GM12878 (cell line): ENCODE results near the gene RPAP3. TPM values are rescaled to one million over a fixed set of nuclear protein-coding genes. Genes with fewer than 3 reads are reported as not detected.

Experiments
- ATAC-seq: fragments of 200-7000 bp; cut with Tn5 transposase; 3 replicates; pipeline ENCODE4 v1.9.1; 2020; ENCODE audit warnings: mild to moderate bottlenecking, moderate library complexity
- BruUV-seq: library from RNA; stranded (reverse); fragments of 400-500 nt; replicated peaks from 2 replicates; lab custom pipeline; 2021; lab: Mats Ljungman, UMichigan
- CTCF ChIA-PET: fragments of 300-600 bp; sonication (Branson Sonifier 250); formaldehyde crosslinking; extraction: SDS; loops from one replicate; lab custom pipeline; 2021; ENCODE audit warnings: inconsistent platforms; lab: Yijun Ruan, JAX
- POLR2A ChIA-PET: fragments of 350-600 bp; formaldehyde crosslinking; extraction: SDS; loops from one replicate; lab custom pipeline; 2021; ENCODE audit warnings: inconsistent platforms; lab: Charles Lee
- RAD21 ChIA-PET: fragments of 300-600 bp; sonication (Branson Sonifier 250); formaldehyde crosslinking; loops from one replicate; lab custom pipeline; 2023; ENCODE audit warnings: antibody characterized with exemption; ENCODE audit not compliant: unreplicated experiment; lab: Charles Lee
- SMC1A ChIA-PET: fragments of 300-600 bp; sonication (Branson Sonifier 250); formaldehyde crosslinking; loops from one replicate; lab custom pipeline; 2023; ENCODE audit not compliant: unreplicated experiment, uncharacterized antibody; lab: Charles Lee
- DNase-seq: peaks from one replicate; pipeline ENCODE4 v3.0.0-alpha.2; 2011; ENCODE audit warnings: low read depth, low spot score
- FAIRE-seq: peaks from 3 replicates; lab custom pipeline; 2011; peaks lifted over from hg19 to GRCh38; lab: Jason Lieb, UNC
- H2AFZ ChIP-seq: 2 replicates; pipeline ENCODE4 v1.6.0; 2011; ENCODE audit warnings: low read depth, low read length, control low read depth; ENCODE audit not compliant: control insufficient read depth
- H3K27ac ChIP-seq: 2 replicates; pipeline ENCODE4 v1.5.1; 2011; ENCODE audit warnings: control low read depth; ENCODE audit not compliant: control insufficient read depth, insufficient read depth
- H3K27me3 ChIP-seq, 2 experiments: replicated peaks in 1 of 2; 2 replicates each; pipeline versions ENCODE4 v1.6.0 to v1.6.1; 2011; ENCODE audit warnings: low read length in 1 of 2; ENCODE audit not compliant: control insufficient read depth in 2 of 2, insufficient read depth in 2 of 2
- H3K36me3 ChIP-seq, 2 experiments: 2 replicates each; pipeline ENCODE4 v1.5.1; 2011; ENCODE audit warnings: low read length in 1 of 2; ENCODE audit not compliant: control insufficient read depth in 2 of 2, insufficient read depth in 2 of 2
- H3K4me1 ChIP-seq: 2 replicates; pipeline ENCODE4 v1.6.1; 2011; ENCODE audit warnings: mild to moderate bottlenecking, low read length, moderate library complexity, mixed read lengths; ENCODE audit not compliant: control insufficient read depth, insufficient read depth
- H3K4me2 ChIP-seq: 2 replicates; pipeline ENCODE4 v1.6.0; 2011; ENCODE audit warnings: control low read depth; ENCODE audit not compliant: control insufficient read depth, insufficient read depth
- H3K4me3 ChIP-seq: fragments of 200-600 bp; sonication (generic); 2 replicates; pipeline ENCODE4 v1.5.1; 2016
- H3K79me2 ChIP-seq: 2 replicates; pipeline ENCODE4 v1.6.0; 2011; ENCODE audit warnings: low read length; ENCODE audit not compliant: control insufficient read depth, insufficient read depth
- H3K9ac ChIP-seq: 2 replicates; pipeline ENCODE4 v1.8.0; 2011; ENCODE audit warnings: low read length, control low read depth, mixed read lengths; ENCODE audit not compliant: control insufficient read depth, insufficient read depth
- H3K9me3 ChIP-seq: replicated peaks from 3 replicates; pipeline ENCODE4 v1.5.1; 2011; ENCODE audit warnings: mild to moderate bottlenecking, low read length; ENCODE audit not compliant: control insufficient read depth, insufficient read depth
- H4K20me1 ChIP-seq: 2 replicates; pipeline ENCODE4 v1.6.0; 2011; ENCODE audit not compliant: control insufficient read depth, insufficient read depth
- ATF7 ChIP-seq: fragments of 450-650 bp; IDR thresholded peaks from 2 replicates; pipeline ENCODE4 v1.6.1; 2016; ENCODE audit warnings: low read depth, mild to moderate bottlenecking
- BCL3 ChIP-seq: IDR thresholded peaks from 2 replicates; pipeline ENCODE4 v1.6.1; 2011; ENCODE audit warnings: borderline replicate concordance, low read depth, mild to moderate bottlenecking, moderate library complexity, low read length; ENCODE audit not compliant: insufficient read depth, poor library complexity, severe bottlenecking
- CBX3 ChIP-seq: fragments of 200-600 bp; sonication (generic); IDR thresholded peaks from 2 replicates; pipeline ENCODE4 v1.6.1; 2016; ENCODE audit warnings: low read depth, borderline replicate concordance
- HDAC2 ChIP-seq: fragments of 200-600 bp; sonication (generic); IDR thresholded peaks from 2 replicates; pipeline ENCODE4 v1.6.1; 2017
- JUNB ChIP-seq: IDR thresholded peaks from 2 replicates; pipeline ENCODE4 v1.6.1; 2016; ENCODE audit warnings: antibody characterized with exemption, mild to moderate bottlenecking
- JUND ChIP-seq: IDR thresholded peaks from 2 replicates; pipeline ENCODE4 v1.6.1; 2012; ENCODE audit warnings: low read depth, mild to moderate bottlenecking, low read length, improper control_type of control experiment, moderate library complexity
- MYB ChIP-seq: fragments of 150-350 bp; IDR thresholded peaks from 2 replicates; pipeline ENCODE4 v1.6.1; 2014; ENCODE audit warnings: mild to moderate bottlenecking, low read depth, low read length, borderline replicate concordance
- NR2C2 ChIP-seq: IDR thresholded peaks from 2 replicates; pipeline ENCODE4 v1.6.1; 2011; ENCODE audit warnings: borderline replicate concordance, low read depth; ENCODE audit not compliant: control insufficient read depth, insufficient read length
- POLR2A ChIP-seq: IDR thresholded peaks from 2 replicates; pipeline ENCODE4 v1.6.1; 2011; ENCODE audit warnings: low read depth, mild to moderate bottlenecking, low read length
- TARDBP ChIP-seq: IDR thresholded peaks from 2 replicates; pipeline ENCODE4 v1.6.1; 2016; ENCODE audit warnings: borderline replicate concordance
- ZNF622 ChIP-seq: fragments of 450-650 bp; IDR thresholded peaks from 2 replicates; pipeline ENCODE4 v1.6.1; 2017; ENCODE audit warnings: mild to moderate bottlenecking, inconsistent platforms
- ZSCAN29 ChIP-seq: fragments of 450-650 bp; IDR thresholded peaks from 2 replicates; pipeline ENCODE4 v1.6.1; 2017; ENCODE audit warnings: mild to moderate bottlenecking, moderate library complexity
- WGBS: methylation state at CpG from one replicate; pipeline ENCODE4 v1.1.6; 2016; ENCODE audit warnings: low lambda C conversion rate; ENCODE audit not compliant: insufficient replicate concordance, insufficient coverage; ENCODE audit errors: missing lambda C conversion rate; 5-methylcytosine and 5-hydroxymethylcytosine counted together
- in situ Hi-C: fragments of 300-500 bp; cut with MboI; formaldehyde crosslinking; loops from 9 replicates; pipeline ENCODE4 v1.14.3; 2018; ENCODE audit warnings: mixed read lengths
- intact Hi-C: fragments of 100-400 bp; cut with micrococcal nuclease; formaldehyde crosslinking; loops from one replicate; pipeline ENCODE4 v1.14.2; 2022; ENCODE audit not compliant: unreplicated experiment
- polyA plus RNA-seq, 11 experiments: library from polyadenylated mRNA; depleted of rRNA in 4 of 11; unstranded in 6 of 11; stranded (reverse) in 5 of 11; fragments of >200 nt; fragmentation: Nextera tagmentation in 4 of 11; fragmentation: Illumina TruSeq in 1 of 11; extraction: Ambion mirVana in 4 of 11; extraction: Trizol in 1 of 11; gene quantifications; 1 replicate in 1 of 11; 2 replicates in 10 of 11; pipeline versions ENCODE4 v1.2.1 to v1.2.3, GENCODE V29; 2011 to 2016; ENCODE audit warnings: inconsistent platforms in 2 of 11, missing spikeins in 2 of 11, low read depth in 1 of 11
- total RNA-seq, 4 experiments: library from RNA; depleted of rRNA in 3 of 4; stranded (reverse); fragments of >200 nt in 3 of 4; fragmentation: Illumina TruSeq in 1 of 4; extraction: Trizol in 1 of 4; gene quantifications; 2 replicates each; pipeline versions ENCODE4 v1.2.1 to v1.2.3, GENCODE V29; 2013 to 2021
- TF ChIP-seq, protein P1 (sequence below): fragments of 450-650 bp; IDR thresholded peaks from 2 replicates; pipeline ENCODE4 v1.6.1; 2016; ENCODE audit warnings: mild to moderate bottlenecking
- TF ChIP-seq, protein P2 (sequence below), 3 experiments: IDR thresholded peaks in 2 of 3; conservative IDR thresholded peaks in 1 of 3; 2 replicates each; pipeline ENCODE4 v1.5.1; 2011; ENCODE audit warnings: low read depth in 3 of 3, low read length in 3 of 3, mild to moderate bottlenecking in 3 of 3, control low read depth in 2 of 3, moderate library complexity in 2 of 3, inconsistent platforms in 1 of 3, mixed read lengths in 1 of 3; ENCODE audit not compliant: control insufficient read depth in 2 of 3, insufficient read depth in 1 of 3; ENCODE audit errors: extremely low read depth in 1 of 3
- TF ChIP-seq, protein P3 (sequence below): fragments of 450-650 bp; formaldehyde crosslinking; IDR thresholded peaks from 2 replicates; pipeline ENCODE4 v1.4.0; 2020; ENCODE audit warnings: mild to moderate bottlenecking, moderate library complexity

Gene RPAP3
- total and polyA plus RNA-seq, 10 of the 15 experiments (the other 5 are each of a cell fraction or from before 2014, with no cell fraction given) = 14.1 to 50.6 (median 28.4) TPM

DNA sequence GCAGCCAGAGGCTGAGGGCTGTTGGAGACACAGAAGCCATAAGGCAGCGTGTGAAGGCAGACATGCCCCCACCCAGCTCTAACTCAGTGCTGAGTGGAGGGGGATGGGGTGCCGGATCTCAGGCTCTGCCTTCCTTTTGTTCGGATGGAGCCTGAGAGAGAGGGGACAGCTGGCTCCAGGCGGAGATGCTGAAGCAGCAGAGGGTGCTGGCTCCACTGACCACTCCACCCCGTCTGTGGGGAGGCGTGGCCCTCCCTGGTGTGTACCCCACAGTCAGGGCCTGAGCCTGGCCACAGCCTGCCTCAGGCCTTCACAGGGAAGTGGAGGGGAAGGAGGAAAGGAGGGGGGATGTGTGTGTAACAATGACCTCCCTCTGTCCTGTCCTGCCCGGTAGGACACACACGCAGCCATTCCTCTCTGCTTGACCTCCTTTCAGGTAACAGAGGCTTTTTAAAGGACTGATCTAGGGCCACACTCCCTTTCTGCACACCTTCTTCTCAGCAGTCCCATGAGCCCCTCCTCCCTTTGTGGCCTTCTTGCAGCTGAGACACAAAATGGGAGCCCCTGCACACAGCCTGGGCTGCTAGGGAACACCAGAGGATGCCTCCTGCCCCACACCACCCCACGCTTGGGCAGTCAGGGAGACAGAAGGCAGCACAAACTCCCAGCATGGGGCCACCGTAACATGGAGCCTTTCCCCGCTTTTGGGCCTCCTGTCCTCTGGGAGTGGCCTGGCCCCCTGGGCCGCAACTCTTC, 29.1 kb upstream of the RPAP3 start (continued):
- no peak for TF ChIP-seq ZSCAN29
- TF ChIP-seq ATF7 = no peak
- TF ChIP-seq POLR2A = no peak
- TF ChIP-seq, protein P1, sequence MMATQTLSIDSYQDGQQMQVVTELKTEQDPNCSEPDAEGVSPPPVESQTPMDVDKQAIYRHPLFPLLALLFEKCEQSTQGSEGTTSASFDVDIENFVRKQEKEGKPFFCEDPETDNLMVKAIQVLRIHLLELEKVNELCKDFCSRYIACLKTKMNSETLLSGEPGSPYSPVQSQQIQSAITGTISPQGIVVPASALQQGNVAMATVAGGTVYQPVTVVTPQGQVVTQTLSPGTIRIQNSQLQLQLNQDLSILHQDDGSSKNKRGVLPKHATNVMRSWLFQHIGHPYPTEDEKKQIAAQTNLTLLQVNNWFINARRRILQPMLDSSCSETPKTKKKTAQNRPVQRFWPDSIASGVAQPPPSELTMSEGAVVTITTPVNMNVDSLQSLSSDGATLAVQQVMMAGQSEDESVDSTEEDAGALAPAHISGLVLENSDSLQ = no peak
- no peak for TF ChIP-seq CBX3
- TF ChIP-seq, protein P2, sequence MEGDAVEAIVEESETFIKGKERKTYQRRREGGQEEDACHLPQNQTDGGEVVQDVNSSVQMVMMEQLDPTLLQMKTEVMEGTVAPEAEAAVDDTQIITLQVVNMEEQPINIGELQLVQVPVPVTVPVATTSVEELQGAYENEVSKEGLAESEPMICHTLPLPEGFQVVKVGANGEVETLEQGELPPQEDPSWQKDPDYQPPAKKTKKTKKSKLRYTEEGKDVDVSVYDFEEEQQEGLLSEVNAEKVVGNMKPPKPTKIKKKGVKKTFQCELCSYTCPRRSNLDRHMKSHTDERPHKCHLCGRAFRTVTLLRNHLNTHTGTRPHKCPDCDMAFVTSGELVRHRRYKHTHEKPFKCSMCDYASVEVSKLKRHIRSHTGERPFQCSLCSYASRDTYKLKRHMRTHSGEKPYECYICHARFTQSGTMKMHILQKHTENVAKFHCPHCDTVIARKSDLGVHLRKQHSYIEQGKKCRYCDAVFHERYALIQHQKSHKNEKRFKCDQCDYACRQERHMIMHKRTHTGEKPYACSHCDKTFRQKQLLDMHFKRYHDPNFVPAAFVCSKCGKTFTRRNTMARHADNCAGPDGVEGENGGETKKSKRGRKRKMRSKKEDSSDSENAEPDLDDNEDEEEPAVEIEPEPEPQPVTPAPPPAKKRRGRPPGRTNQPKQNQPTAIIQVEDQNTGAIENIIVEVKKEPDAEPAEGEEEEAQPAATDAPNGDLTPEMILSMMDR (IDR thresholded peaks at IDR 0.05 in 2 of 3, conservative IDR thresholded peaks at IDR 0.05 in 1 of 3; ENCODE audit: control insufficient read depth in 2 of 3, extremely low read depth in 1 of 3, insufficient read depth in 1 of 3, low read depth in 3 of 3, low read length in 3 of 3) = no peak
- no peak for TF ChIP-seq JUNB
- TF ChIP-seq, all 136 proteins: peak for 0

DNA sequence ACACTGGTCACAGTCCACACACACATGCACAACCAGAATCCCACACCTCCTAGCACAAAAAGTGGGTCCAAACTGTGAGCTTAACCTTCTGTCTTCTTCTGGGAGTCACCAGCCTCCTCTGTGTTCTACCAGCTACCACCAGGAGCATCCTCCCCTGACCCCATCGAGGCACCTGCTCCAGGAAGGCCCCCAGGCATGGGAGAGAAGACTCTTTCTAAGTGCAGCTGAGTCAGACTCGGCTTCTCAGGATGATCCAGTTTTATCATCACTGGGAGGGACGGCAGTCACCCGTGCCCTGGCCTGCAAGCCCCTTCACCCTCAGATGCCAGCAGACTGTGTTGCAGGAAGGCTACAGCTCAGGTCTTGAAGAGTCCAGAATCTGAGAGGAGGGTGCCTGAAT, 27.3 kb upstream of the RPAP3 start:
- Histone ChIP-seq H3K79me2 (no peaks in the 10 kb centered on the region), H3K36me3 (no peaks in the 10 kb centered on the region; a peak in 1 of 4 replicates), H3K9me3 (no peaks in the 10 kb centered on the region), H3K4me1 (no peaks in the 10 kb centered on the region), H3K4me3 (no peak overlapping the region), H3K27ac (no peak overlapping the region), H3K27me3 (no peaks in the 10 kb centered on the region), H4K20me1 (no peaks in the 10 kb centered on the region), H3K9ac (no peak overlapping the region), H3K4me2 (no peak overlapping the region), H2AFZ (no peak overlapping the region)
- ChIA-PET RAD21 (interaction anchor here (1.2 to 2.0 kb wide), 4 partner anchors 9 to 105 kb away, joined by 3 to 6 read pairs (median 4); no protein-coding TSS in a partner anchor), CTCF (interaction anchor here (0.9 to 5.4 kb wide), 6 partner anchors 10 to 105 kb away, joined by 5 to 71 read pairs (median 18); no protein-coding TSS in a partner anchor), POLR2A (no interaction called here), SMC1A (interaction anchor here (0.9 to 3.8 kb wide), 4 partner anchors 8 to 35 kb away, joined by 3 to 20 read pairs (median 4); no protein-coding TSS in a partner anchor)
- ATAC-seq (no peak), DNase-seq (no peak), FAIRE-seq (no peak)
- intact Hi-C loops (no loop called here), in situ Hi-C loops (no loop called here)
- no TSS peak for BruUV-seq
- 65% methylated on average over 4 of the region's 4 CpGs for WGBS
- no peak for TF ChIP-seq MYB
- no peak for TF ChIP-seq JUND
- TF ChIP-seq BCL3 = no peak
- no peak for TF ChIP-seq HDAC2
- TF ChIP-seq, protein P3, sequence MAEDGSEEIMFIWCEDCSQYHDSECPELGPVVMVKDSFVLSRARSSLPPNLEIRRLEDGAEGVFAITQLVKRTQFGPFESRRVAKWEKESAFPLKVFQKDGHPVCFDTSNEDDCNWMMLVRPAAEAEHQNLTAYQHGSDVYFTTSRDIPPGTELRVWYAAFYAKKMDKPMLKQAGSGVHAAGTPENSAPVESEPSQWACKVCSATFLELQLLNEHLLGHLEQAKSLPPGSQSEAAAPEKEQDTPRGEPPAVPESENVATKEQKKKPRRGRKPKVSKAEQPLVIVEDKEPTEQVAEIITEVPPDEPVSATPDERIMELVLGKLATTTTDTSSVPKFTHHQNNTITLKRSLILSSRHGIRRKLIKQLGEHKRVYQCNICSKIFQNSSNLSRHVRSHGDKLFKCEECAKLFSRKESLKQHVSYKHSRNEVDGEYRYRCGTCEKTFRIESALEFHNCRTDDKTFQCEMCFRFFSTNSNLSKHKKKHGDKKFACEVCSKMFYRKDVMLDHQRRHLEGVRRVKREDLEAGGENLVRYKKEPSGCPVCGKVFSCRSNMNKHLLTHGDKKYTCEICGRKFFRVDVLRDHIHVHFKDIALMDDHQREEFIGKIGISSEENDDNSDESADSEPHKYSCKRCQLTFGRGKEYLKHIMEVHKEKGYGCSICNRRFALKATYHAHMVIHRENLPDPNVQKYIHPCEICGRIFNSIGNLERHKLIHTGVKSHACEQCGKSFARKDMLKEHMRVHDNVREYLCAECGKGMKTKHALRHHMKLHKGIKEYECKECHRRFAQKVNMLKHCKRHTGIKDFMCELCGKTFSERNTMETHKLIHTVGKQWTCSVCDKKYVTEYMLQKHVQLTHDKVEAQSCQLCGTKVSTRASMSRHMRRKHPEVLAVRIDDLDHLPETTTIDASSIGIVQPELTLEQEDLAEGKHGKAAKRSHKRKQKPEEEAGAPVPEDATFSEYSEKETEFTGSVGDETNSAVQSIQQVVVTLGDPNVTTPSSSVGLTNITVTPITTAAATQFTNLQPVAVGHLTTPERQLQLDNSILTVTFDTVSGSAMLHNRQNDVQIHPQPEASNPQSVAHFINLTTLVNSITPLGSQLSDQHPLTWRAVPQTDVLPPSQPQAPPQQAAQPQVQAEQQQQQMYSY (CRISPR knock-in tag) = no peak
- TF ChIP-seq TARDBP = no peak
- TF ChIP-seq ZNF622 = no peak
- TF ChIP-seq NR2C2 = no peak
